HG03460 (cell line): ENCODE results near the gene COPE.

ENCODE experiments used
- ATAC-seq: cut with Tn5 transposase; IDR thresholded peaks from one replicate; pipeline ENCODE4 v1.9.1; 2021; ENCODE audit not compliant: unreplicated experiment

The COPE gene

GRCh38 chr19:18895038-18895823, 24.0 kb downstream of the COPE start:
- ATAC-seq: no peak

DNA sequence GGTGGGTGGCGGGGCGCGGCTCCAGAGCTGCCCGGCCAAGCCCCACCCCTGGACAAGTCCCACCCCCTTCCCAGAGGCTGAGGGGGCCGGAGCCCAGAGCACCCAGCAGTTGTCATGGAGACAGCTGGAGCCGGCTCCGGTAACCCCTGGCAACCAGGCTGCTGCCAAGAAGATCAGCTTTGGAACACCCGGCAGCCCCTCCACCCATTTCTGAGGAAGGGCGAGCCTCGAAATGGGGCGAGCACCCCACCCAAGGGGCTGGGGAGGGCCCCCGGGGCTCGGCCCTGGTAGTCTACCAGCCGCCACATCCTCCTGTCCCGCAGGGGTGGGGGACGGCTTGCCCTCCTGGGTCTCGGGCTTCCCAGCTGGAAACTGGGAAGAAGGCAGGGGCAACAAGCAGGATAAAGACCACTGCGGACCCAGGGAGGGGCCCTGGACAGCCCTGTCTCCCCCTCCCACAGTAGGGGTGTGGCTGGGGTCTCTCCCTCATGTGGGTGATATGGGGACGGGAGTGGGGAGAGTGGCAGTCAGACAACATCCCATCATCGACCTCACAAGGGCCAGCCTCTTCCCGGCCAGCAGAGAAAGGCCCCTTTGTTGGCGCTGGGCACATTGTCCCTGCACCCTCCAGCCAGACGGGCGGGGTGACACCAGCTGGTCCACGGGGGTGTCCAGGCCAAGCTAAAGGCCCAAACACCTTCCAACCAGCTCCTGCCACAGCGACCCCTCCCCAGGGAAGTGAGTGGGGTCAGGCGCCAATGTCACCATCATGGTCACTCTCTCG, 24.7 kb downstream of the COPE start:
- ATAC-seq: no peak

GRCh38 chr19:18893587-18894253, 25.5 kb downstream of the COPE start:
- no peak for ATAC-seq

- no peak for ATAC-seq
Measured at GRCh38 chr19:18889949-18890745, 29.0 kb downstream of the COPE start.

DNA sequence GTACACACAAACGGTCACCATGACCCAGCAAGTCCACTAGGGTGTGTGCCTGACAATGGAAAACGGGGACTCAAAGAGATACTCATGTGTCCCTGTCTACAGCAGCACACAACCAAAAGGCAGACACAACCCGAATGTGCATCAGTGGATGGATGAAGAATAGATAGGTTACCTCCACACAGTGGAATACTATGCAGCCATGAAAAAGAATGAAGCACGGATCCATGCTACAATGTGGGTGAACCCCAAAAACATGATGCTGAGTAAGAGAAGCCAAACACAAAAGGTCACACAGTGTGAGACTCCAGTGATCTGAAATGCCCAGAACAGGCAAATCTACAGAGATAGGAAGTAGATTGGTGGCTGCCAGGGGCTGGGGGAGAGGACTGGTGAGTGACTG, 32.2 kb downstream of the COPE start:
- no peak for ATAC-seq

- ATAC-seq: no peak
Measured at GRCh38 chr19:18883526-18884304, 35.5 kb downstream of the COPE start.

- no peak for ATAC-seq
Measured at GRCh38 chr19:18881491-18881890, 37.7 kb downstream of the COPE start.

GRCh38 chr19:18879579-18880373, 39.4 kb downstream of the COPE start:
- ATAC-seq: no peak

- no peak for ATAC-seq
Measured at GRCh38 chr19:18878858-18879578, 40.2 kb downstream of the COPE start.

DNA sequence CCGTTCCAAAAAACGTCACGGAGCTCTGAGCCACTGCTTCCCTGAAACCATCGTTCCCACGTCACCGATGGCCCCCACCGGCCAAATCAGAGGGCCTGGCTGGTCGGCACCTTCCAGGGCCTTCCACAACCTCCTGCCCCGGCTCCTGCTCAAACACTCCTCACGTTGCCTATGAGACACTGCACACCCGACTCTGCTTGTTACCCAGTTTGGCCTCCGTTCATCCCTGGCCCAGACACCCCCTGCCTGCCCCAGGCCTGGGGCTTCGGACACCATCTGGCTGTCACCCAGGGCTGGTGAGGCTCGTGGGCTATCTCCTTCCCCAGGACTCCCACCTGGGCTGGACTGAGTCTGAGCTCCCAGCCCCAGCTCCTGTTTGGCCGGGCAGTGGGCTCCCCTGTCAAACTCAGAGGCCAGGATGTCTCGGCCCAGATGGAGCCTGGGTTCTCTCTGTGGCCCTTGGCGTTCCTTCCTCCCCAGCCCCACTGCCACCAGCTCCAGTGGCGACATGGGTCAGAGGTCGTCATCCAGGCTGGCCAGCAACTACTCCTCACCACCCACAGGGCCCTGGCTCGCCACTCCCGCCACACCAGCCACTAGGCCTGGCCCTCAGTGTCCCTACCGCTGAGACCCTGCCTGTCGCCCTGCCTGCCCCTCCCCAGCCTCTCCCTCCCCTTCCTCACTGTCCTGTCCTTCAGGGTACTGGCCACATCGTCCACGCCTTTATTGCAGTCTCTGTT, 41.0 kb downstream of the COPE start:
- ATAC-seq: no peak

GRCh38 chr19:18876865-18877264, 42.3 kb downstream of the COPE start:
- no peak for ATAC-seq

DNA sequence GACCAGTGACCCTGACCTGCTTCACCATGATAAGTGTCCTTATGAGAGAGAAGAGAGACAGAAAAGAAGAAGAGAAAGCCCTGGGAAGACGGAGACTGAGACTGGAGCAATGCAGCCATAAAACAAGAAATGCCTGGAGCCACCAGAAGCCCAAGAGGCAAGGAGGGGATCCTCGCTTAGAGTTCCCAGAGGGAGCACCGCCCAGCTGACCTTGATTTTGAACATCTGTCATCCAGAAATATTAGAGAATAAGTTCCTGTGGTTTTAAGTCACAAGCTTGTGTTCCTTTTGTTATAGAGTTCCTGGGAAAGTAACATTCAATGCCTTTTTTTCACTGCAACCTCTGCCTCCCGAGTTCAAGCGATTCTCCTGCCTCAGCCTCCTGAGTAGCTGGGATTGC, 43.5 kb downstream of the COPE start:
- ATAC-seq: no peak

GRCh38 chr19:18871543-18871942, 47.6 kb downstream of the COPE start:
- no peak for ATAC-seq

- ATAC-seq: no peak
Measured at GRCh38 chr19:18870531-18871172, 48.5 kb downstream of the COPE start.

DNA sequence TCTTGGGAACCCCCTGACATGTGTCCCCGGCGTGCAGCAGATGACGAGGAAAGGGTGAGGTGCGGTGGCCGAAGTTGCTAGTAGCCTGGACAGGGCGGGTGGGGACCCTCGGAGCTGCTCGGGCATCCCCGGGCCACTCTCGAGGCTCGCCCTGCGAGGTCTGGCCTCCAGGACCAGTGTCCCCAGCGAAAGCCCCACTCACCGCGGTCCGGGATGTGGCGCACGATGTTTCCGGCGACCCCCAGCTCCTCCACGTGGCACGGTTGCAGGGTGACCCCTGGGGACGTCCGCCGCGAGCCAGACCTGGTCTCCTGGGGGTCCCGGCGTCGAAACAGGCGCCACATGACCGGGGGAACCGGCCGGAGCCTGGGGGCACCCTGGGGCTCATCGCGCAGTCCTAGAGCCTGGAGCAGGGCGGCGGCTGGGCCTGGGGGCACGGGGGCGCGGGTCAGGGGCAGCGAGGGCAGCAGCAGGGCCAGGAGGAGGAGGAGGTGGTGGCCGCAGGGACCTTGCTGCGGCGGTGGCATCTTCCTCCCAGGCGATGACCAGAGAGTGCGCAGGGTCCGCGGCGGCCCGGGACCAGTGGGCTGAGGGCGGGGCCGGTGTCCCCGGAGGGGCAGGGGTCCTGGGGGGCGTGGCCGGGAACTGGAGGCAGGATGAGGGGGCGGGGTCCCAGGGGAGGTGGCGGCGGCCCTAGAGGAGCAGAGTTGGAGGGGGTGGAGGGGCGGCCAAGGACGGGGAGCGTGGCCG, 49.2 kb downstream of the COPE start:
- no peak for ATAC-seq

GRCh38 chr19:18869023-18869618, 50.1 kb downstream of the COPE start:
- no peak for ATAC-seq
